Epithelial cell of proximal tubule (primary cell): ENCODE results near the gene ABTB2. TPM values are rescaled to one million over a fixed set of nuclear protein-coding genes. Genes with fewer than 3 reads are reported as not detected.
"Not testable (repeated sequence)": the region's sequence is repeated elsewhere in the genome, so short reads cannot be mapped to it uniquely, and the experiment has no call there.

Experiments used
- DNase-seq: peaks from one replicate; pipeline ENCODE4 v3.0.0-alpha.2; 2011; ENCODE audit warnings: low read depth
- H3K4me3 ChIP-seq: 2 replicates; pipeline ENCODE4 v1.5.1; 2011; ENCODE audit warnings: low read depth, mild to moderate bottlenecking, low read length
- total RNA-seq: library from RNA; depleted of rRNA; stranded (reverse); fragments of >200 nt; gene quantifications from 2 replicates; pipeline ENCODE4 v1.2.3, GENCODE V29; 2015
- TF ChIP-seq, protein P1 (sequence below): conservative IDR thresholded peaks from 2 replicates; pipeline ENCODE4 v1.5.1; 2012; ENCODE audit warnings: low read depth, mild to moderate bottlenecking, low read length

Gene ABTB2
- total RNA-seq, 1 donor from 2014 or later: 17.6 TPM

DNA sequence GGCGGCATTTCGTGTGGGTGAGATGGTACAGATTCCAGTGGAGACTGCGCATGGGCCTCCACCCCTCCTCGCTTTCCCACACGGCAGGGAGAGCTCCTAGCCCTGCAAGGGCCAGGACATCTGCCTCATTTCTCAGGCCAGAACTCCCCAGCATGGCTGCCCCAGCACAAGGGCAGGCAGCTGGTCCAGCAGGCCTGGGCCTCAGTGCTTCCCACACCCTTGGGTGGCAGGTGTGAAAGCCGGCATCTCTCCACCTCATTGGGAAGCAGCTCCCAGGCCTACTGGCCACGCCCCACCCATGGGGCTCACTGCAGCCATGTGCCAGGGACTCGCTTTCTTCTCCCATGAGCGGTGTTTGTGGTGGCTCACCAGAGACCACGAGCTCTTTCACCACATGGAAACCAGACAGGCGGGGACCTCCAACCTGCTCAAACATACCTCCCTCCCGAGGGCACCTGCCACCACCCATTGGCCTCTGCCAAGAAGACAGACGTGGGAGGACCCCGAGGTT lies 173.2 kb downstream of the ABTB2 start:
- TF ChIP-seq, protein P1, sequence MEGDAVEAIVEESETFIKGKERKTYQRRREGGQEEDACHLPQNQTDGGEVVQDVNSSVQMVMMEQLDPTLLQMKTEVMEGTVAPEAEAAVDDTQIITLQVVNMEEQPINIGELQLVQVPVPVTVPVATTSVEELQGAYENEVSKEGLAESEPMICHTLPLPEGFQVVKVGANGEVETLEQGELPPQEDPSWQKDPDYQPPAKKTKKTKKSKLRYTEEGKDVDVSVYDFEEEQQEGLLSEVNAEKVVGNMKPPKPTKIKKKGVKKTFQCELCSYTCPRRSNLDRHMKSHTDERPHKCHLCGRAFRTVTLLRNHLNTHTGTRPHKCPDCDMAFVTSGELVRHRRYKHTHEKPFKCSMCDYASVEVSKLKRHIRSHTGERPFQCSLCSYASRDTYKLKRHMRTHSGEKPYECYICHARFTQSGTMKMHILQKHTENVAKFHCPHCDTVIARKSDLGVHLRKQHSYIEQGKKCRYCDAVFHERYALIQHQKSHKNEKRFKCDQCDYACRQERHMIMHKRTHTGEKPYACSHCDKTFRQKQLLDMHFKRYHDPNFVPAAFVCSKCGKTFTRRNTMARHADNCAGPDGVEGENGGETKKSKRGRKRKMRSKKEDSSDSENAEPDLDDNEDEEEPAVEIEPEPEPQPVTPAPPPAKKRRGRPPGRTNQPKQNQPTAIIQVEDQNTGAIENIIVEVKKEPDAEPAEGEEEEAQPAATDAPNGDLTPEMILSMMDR: no peak
- H3K4me3 ChIP-seq: no peak overlapping the region
- no peak for DNase-seq

DNA sequence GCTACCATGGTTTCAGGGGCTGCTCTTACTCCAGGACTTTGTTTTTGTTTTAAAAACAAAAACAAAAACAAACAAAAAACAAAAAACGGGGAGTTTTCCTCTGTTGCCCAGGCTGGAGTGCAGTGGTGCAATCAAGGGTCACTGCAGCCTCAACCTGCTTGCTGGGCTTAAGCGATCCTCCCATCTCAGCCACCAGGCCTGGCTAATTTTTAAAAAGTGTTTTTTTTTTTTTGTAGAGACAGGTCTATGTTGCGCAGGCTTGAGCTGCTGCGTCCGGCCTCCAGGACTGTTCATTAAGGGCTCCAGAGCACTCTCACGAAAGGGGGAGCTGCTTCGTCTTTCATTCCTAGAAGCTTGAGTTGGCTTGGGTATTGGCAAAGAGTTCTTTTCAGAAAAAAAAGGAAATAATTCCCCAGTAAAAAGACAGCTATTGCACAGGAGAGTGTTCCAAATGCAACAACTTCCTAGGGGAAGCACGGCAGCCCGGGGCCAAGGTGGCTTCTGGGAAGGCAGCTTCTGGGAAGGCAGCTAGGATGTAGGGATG lies 173.9 kb downstream of the ABTB2 start:
- TF ChIP-seq, protein P1: no peak
- DNase-seq: no peak
- no peak overlapping the region for H3K4me3 ChIP-seq

DNA sequence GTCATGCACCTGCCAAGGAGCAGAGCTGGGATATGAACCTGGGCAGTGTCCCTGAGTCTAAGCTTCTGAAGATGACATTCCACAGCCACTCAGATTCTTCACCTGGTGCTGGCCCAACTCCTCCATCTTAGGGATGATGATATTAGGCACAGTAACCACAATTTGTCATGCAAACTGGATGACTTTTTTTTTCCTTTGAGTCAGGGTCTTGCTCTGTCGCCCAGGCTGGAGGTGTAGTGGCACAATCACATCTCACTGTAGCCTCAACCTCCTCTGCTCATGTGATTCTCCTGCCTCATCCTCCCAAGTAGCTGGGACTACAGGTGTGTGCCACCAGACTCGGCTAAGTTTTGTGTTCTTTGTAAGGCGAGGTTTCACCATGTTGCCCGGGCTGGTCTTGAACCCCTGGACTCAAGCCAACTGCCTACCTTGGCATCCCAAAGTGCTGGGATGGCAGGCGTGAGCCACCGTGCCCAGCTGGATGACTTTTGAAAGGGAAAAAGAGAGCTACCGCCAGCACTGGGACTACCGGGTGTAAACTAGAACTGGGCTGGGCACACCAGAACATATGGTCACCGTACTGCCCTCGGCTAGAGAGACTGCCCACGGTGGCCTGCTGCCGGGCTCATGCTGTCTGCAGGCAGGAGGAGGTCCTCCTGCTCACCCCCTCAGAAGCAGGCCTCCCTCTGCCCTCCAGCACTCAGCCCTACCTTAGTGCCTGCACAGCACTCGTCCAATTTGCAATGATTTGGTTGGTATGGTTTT lies 174.7 kb downstream of the ABTB2 start:
- TF ChIP-seq, protein P1: no peak
- DNase-seq: no peak
- H3K4me3 ChIP-seq: no peak overlapping the region

DNA sequence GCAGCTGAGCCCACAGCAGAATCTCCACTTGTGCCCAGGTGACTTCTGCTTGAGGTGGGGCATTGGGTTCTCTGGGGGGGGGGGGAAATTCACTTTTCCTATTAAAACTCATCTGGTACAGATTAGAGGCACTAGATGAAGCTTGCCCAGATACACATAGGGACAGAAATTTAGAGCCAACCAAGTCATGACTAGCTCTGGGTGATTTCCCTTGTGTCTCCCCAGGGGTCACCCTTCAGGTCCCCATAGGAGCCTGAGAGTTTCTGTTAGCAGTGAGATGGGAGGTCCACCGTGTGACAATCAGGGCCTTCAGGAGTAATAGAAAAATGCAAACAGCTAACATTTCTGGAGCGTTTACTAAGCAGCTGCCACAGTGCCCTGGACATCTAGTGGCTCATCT lies 175.4 kb downstream of the ABTB2 start:
- TF ChIP-seq, protein P1: no peak
- no peak overlapping the region for H3K4me3 ChIP-seq
- DNase-seq: no peak

DNA sequence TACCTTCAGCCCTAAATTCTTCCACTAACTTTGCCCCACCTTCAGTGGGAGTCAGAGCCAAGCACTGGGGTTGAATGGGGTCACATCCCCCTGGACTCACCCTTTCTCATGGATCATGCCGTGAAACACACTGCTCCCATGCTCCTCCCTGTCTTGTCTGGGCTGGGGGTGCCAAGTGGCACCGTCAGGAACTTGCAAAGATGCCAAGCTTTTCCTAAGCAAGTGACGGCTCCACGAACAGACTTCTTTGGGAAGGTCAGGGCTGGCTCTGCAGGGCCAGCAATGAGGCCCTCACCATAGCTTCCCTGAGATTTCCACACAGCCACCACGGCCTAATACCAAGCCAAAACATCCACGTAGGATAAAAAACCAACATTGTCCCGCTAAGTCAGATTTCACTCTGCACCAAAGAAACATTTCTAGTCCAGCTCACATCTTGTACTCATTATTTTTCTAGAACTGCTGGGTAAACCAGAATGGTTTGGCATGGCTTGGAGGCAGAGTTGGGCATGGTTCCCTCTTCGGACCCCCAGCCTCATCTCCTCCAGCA lies 175.9 kb downstream of the ABTB2 start:
- H3K4me3 ChIP-seq: no peak overlapping the region
- no peak for DNase-seq
- TF ChIP-seq, protein P1: no peak

DNA sequence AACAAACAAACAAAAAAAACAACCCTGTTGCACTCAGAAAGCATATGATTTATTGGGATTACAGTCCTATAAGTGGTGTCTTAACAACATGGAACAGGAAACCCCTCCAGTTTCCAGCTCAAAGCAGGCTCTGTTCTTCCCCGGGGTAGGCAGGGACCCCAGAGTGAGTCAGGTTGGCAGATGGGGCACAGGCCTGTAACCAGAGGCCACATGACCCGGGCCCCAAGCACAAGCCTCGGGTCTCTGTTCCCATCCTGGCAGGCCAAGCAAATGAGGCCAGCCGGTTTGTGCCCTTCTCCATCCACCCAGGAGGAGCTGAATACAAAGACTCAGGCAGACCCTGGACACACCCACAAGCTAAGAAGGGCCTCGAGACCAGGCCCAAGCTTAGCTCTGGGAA lies 176.6 kb downstream of the ABTB2 start:
- H3K4me3 ChIP-seq: no peak overlapping the region
- TF ChIP-seq, protein P1: no peak
- DNase-seq: no peak

DNA sequence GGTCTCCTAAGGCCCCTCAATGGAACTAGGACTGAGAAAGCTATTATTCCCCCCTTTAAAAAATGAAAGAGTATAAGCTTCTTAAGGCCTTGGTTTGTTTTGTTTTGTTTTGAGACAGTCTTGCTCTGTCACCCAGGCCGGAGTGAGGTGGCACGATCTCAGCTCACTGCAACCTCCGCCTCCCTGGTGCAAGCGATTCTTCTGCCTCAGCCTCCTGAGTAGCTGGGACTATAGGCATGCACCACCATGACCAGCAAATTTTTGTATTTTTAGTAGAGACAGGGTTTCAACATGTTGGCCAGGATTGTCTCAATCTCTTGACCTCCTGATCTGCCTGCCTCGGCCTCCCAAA lies 177.0 kb downstream of the ABTB2 start:
- DNase-seq, H3K4me3 ChIP-seq: not testable (repeated sequence)
